Endodermal cell (in vitro differentiated cells): ENCODE results near the gene FGF14. TPM values are rescaled to one million over a fixed set of nuclear protein-coding genes. Genes with fewer than 3 reads are reported as not detected.

Experiments
- DNase-seq: peaks from one replicate; pipeline ENCODE4 v3.0.0-alpha.2; 2017
- H3K27ac ChIP-seq: 2 replicates; pipeline ENCODE4 v1.5.1; 2013; ENCODE audit warnings: mild to moderate bottlenecking, low read depth, low read length, moderate library complexity
- H3K27me3 ChIP-seq: 2 replicates; pipeline ENCODE4 v1.6.1; 2013; ENCODE audit warnings: mild to moderate bottlenecking, low read length, moderate library complexity; ENCODE audit not compliant: insufficient read depth, control insufficient read depth, poor library complexity, severe bottlenecking
- H3K36me3 ChIP-seq: 2 replicates; pipeline ENCODE4 v1.7.0; 2013; ENCODE audit warnings: mild to moderate bottlenecking, low read length, moderate library complexity; ENCODE audit not compliant: control insufficient read depth, insufficient read depth
- H3K4me1 ChIP-seq: one replicate; pipeline ENCODE4 v1.7.0; 2013; ENCODE audit warnings: low read length; ENCODE audit not compliant: control insufficient read depth, insufficient read depth
- H3K4me3 ChIP-seq: 2 replicates; pipeline ENCODE4 v1.5.1; 2013; ENCODE audit warnings: mild to moderate bottlenecking, low read length, moderate library complexity
- H3K9ac ChIP-seq: 2 replicates; pipeline ENCODE4 v1.6.1; 2013; ENCODE audit warnings: mild to moderate bottlenecking, low read length, moderate library complexity; ENCODE audit not compliant: poor library complexity, severe bottlenecking; ENCODE audit errors: extremely low read depth
- H3K9me3 ChIP-seq: 2 replicates; pipeline ENCODE4 v1.6.1; 2013; ENCODE audit warnings: mild to moderate bottlenecking, low read length, moderate library complexity; ENCODE audit not compliant: control insufficient read depth
- H3K27ac Mint-ChIP-seq: 2 replicates; pipeline ENCODE4 v1.8.0; 2020; ENCODE audit warnings: mixed read lengths
- H3K27me3 Mint-ChIP-seq: 2 replicates; pipeline ENCODE4 v1.8.0; 2021; ENCODE audit warnings: mild to moderate bottlenecking, mixed read lengths; ENCODE audit not compliant: insufficient read depth
- H3K36me3 Mint-ChIP-seq: 2 replicates; pipeline ENCODE4 v1.8.0; 2020; ENCODE audit warnings: low read depth, mixed read lengths
- H3K4me1 Mint-ChIP-seq: 2 replicates; pipeline ENCODE4 v1.8.0; 2020; ENCODE audit warnings: mixed read lengths
- H3K4me3 Mint-ChIP-seq: 2 replicates; pipeline ENCODE4 v1.8.0; 2020; ENCODE audit warnings: mild to moderate bottlenecking, moderate library complexity, mixed read lengths
- H3K9me3 Mint-ChIP-seq: 2 replicates; pipeline ENCODE4 v1.8.0; 2020; ENCODE audit warnings: mild to moderate bottlenecking, mixed read lengths
- CTCF ChIP-seq: fragments of 200-600 bp; sonication (generic); conservative IDR thresholded peaks from 2 replicates; pipeline ENCODE4 v1.5.0; 2021; ENCODE audit warnings: antibody characterized with exemption, mild to moderate bottlenecking
- WGBS, 2 experiments: methylation state at CpG; one replicate each; pipeline versions ENCODE4 v1.1.5 to v1.1.7; 2013; ENCODE audit warnings: missing lambda C conversion rate in 2 of 2, mixed read lengths in 1 of 2; ENCODE audit not compliant: insufficient coverage in 1 of 2, insufficient read length in 1 of 2; 5-methylcytosine and 5-hydroxymethylcytosine counted together
- total RNA-seq, 2 donors: library from RNA; stranded (reverse); fragmentation: NEBNext Ultra II Directional in 1 of 2; extraction: Animal tissue kit (Norgen Biotek cat#: 25700) in 1 of 2; gene quantifications; 2 replicates in 1 of 2; 3 replicates in 1 of 2; pipeline ENCODE4 v1.2.1, GENCODE V29; 2021

The FGF14 gene
- total RNA-seq, 2 donors from 2014 or later, result 0.15 to 0.26 TPM

- 92 to 99% methylated on average over 2 to 3 of the region's 3 CpGs for WGBS, 2 experiments
- no peak for DNase-seq
- Mint-ChIP-seq H3K27me3 (no peaks in the 10 kb centered on the region), H3K9me3 (no peaks in the 10 kb centered on the region), H3K4me1 (peaks cover 7% of the 10 kb centered on the region), H3K27ac (no peak overlapping the region), H3K4me3 (no peak overlapping the region), H3K36me3 (no peaks in the 10 kb centered on the region)
- H3K27me3 ChIP-seq, result no peaks in the 10 kb centered on the region
- no peak overlapping the region for H3K9ac ChIP-seq
- no peak overlapping the region for H3K27ac ChIP-seq
- no peak overlapping the region for H3K4me3 ChIP-seq
- H3K36me3 ChIP-seq, result no peaks in the 10 kb centered on the region
- H3K4me1 ChIP-seq, result no peaks in the 10 kb centered on the region
- no peak for TF ChIP-seq CTCF
- H3K9me3 ChIP-seq, result no peaks in the 10 kb centered on the region
These were observed 89.9 kb downstream of the FGF14 start for GRCh38 chr13:102311901-102312300.

GRCh38 chr13:102311419-102311796 is 90.4 kb downstream of the FGF14 start:
- Mint-ChIP-seq H3K36me3 (no peaks in the 10 kb centered on the region), H3K4me3 (no peak overlapping the region), H3K27ac (no peak overlapping the region), H3K9me3 (no peaks in the 10 kb centered on the region), H3K27me3 (no peaks in the 10 kb centered on the region), H3K4me1 (peaks cover 7% of the 10 kb centered on the region)
- H3K9me3 ChIP-seq, result no peaks in the 10 kb centered on the region
- no peaks in the 10 kb centered on the region for H3K27me3 ChIP-seq
- no peaks in the 10 kb centered on the region for H3K4me1 ChIP-seq
- no peak for DNase-seq
- 88 to 95% methylated on average over 3 of the region's 5 CpGs for WGBS, 2 experiments
- no peak overlapping the region for H3K27ac ChIP-seq
- no peaks in the 10 kb centered on the region for H3K36me3 ChIP-seq
- TF ChIP-seq CTCF, result peak; percentile 0
- no peak overlapping the region for H3K9ac ChIP-seq
- no peak overlapping the region for H3K4me3 ChIP-seq

- H3K9me3 Mint-ChIP-seq, result no peaks in the 10 kb centered on the region
- H3K27me3 Mint-ChIP-seq, result no peaks in the 10 kb centered on the region
- Histone ChIP-seq H3K27me3 (no peaks in the 10 kb centered on the region), H3K9me3 (no peaks in the 10 kb centered on the region), H3K27ac (no peak overlapping the region), H3K36me3 (no peaks in the 10 kb centered on the region), H3K9ac (no peak overlapping the region), H3K4me3 (no peak overlapping the region), H3K4me1 (no peaks in the 10 kb centered on the region)
- 95 to 96% methylated on average over 2 to 4 of the region's 4 CpGs for WGBS, 2 experiments
- no peak overlapping the region for H3K27ac Mint-ChIP-seq
- no peak for DNase-seq
- H3K4me3 Mint-ChIP-seq, result no peak overlapping the region
- peak; percentile 27 for TF ChIP-seq CTCF
- H3K4me1 Mint-ChIP-seq, result peaks cover 7% of the 10 kb centered on the region
- no peaks in the 10 kb centered on the region for H3K36me3 Mint-ChIP-seq
These were observed 91.0 kb downstream of the FGF14 start for GRCh38 chr13:102310691-102311418.
